HG03196 (cell line): Measurements from ENCODE around the gene BRCA1.
"Not testable (repeated sequence)": the region's sequence is repeated elsewhere in the genome, so short reads cannot be mapped to it uniquely, and the experiment has no call there.

Experiments used
- ATAC-seq: cut with Tn5 transposase; IDR thresholded peaks from one replicate; pipeline ENCODE4 v1.9.1; 2021; ENCODE audit not compliant: unreplicated experiment

The BRCA1 gene

DNA sequence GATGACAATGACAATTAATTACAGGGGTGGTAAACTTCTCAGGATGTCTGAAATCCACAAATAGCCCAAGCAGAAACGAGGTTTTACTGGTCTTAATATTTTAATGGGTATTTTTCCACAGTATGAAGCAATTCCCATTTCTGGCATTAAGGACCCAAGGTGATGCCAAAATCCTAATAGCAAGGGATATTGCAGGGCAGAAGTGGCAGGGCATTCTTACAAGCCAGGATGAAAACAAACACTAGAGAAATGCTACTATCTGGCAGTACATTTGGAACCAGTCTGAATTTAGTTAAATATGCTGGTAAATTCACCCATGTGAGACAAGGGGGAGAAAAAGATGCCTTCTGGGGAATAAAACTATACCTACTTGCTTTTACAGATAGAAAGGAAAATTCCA is 54.9 kb downstream of the BRCA1 start:
- ATAC-seq = no peak

DNA sequence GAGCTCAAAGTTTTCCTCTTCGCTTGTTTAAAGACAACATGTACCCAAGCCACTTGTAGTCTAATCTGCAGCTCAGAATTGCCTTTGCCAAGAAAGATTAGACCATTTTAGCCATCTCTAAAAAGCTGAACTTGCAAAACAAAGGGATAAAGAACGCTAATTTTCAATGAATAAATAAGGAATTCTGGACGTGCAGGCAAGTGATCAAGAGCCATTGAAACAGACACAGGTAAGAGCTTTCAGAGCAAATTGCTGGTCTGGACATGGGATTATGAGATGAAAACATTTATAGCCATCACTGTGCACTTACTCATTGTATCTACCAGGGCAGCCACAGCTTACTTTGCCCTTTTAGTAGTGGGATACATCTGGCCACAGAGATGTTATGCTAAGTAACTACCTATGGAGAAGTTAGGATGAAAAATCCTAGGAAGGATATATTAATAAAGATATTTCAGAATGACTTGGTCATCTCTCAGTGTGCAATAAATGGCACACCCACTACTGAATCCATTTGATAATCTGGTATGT is 55.7 kb downstream of the BRCA1 start:
- no peak for ATAC-seq

DNA sequence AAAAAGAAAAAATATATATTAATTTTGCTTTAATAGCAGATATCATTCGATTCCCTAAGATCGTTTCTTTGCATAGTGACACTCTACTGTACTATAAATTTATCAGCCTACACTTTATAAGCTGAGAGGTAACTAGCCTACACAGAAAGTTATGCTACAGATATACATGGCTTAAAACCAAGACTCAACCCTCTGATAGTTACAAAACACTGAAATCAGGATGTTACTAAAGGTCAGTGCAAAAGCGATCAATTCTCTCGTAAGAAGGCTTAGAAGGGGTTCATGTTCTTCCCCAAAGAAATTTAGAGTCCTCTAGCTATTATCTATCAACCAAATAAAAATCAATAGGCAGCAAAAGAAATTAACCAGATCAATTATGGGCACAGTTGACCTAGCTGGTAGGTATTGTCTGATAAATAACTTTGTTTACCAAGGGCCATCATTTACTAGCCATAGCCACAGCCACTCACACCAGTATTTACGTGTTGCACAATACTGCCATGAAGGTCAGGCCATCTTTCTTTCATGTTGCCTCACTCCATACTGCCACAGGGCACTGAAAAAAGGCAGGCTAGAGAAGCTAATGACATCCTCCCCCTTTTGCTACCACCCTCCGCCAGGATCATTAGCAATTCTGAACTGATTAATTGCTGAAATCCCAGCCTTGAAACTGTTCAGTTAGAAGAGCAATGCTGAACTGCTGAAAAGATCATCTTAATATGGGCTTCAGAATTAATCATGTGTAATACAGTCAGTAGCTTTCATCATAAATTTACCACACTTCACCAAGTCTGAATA is 56.4 kb downstream of the BRCA1 start:
- ATAC-seq = no peak

DNA sequence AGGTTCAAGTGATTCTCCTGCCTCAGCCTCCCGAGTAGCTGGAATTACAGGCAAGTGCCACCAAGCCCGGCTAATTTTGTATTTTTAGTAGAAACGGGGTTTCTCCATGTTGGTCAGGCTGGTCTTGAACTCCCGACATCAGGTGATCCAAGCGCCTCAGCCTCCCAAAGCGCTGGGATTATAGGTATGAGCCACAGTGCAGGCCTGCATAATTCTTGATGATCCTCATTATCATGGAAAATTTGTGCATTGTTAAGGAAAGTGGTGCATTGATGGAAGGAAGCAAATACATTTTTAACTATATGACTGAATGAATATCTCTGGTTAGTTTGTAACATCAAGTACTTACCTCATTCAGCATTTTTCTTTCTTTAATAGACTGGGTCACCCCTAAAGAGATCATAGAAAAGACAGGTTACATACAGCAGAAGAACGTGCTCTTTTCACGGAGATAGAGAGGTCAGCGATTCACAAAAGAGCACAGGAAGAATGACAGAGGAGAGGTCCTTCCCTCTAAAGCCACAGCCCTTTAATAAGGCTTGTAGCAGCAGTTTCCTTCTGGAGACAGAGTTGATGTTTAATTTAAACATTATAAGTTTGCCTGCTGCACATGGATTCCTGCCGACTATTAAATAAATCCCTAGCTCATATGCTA is 62.1 kb downstream of the BRCA1 start:
- ATAC-seq = no peak

DNA sequence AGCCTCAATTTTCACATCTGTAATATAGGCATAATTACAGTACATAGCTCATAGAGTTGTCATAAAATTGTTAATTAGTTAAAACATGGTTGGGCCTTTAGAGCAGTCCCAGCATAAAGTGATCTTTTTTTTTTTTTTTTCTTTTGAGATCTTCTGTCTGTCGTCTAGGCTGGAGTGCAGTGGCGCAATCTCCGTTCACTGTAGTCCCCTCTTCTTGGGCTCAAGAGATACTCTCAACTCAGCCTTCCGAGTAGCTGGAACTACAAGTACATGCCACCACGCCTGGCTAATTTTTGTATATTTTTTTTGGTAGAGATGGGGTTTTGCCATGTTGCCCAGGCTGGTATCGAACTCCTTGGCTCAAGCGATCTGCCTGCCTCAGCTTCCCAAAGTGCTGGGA is 69.1 kb downstream of the BRCA1 start:
- ATAC-seq = no peak

DNA sequence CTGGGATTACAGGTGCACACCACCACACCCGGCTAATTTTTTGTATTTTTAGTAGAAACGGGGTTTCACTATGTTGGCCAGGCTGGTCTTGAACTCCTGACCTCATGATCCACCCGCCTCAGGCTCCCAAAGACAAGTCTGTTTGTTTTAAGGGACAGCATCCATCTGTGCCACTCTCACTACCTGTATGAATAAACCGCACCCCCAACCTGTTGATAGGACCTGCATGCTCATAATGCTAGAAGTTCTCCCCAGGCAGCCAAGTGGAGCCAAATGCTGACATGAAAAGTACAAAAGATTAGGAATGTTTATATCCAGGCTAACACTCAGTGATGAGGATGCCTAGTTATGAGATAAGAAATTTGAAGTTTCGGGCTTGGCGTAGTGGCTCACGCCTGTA is 72.2 kb downstream of the BRCA1 start:
- not testable (repeated sequence) for ATAC-seq

DNA sequence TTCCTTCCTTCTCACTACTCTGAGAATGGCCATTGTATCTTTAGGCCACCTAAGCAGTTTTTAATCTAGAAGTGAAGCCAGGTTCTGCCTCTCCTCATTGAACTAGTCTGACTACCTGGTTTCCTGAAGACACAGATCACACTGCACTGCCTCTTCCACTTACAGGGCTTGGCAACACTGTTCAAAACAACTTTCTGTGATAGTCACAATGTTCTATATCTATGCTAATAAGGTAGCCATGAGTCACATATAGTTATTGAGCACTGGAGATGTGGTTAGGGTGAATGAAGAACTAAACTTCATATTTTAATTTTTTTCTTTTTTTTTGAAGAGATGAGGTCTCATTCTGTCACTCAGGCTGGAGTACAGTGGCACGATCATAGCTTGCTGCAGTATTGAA is 73.2 kb downstream of the BRCA1 start:
- ATAC-seq = no peak

DNA sequence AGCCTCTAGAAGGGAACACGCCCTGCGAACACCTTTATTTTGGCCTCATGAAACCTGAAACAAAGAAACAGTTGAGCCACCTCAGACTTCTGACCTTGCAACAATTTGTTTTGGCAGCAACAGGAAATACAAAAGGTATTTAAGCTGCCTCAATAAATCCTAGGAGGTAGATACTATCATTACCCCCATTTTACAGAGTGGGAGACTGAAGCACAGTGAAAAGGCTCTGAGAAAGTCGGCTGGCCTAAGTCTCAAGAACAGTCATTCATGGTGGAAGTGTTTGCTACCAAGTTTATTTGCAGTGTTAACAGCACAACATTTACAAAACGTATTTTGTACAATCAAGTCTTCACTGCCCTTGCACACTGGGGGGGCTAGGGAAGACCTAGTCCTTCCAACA is 81.1 kb downstream of the BRCA1 start:
- ATAC-seq = no peak

DNA sequence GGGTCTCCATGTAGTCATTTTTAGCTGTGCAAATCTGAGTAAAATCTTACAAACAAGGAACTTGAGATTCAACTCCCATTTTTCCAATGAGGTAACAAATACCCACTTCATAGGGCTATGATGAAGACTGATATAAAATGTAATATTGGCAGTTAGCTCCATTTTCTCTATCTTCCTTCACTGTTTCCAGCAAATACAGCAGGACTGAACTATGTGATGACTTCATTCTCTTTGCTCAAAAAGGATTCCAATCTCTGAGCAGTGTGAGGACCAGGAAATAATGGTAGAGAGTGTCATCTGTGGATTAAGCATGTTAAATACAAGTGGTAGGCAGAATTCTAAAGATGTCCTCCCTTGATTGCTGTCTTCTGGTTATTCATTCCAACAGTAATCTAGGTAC is 81.9 kb downstream of the BRCA1 start:
- no peak for ATAC-seq

DNA sequence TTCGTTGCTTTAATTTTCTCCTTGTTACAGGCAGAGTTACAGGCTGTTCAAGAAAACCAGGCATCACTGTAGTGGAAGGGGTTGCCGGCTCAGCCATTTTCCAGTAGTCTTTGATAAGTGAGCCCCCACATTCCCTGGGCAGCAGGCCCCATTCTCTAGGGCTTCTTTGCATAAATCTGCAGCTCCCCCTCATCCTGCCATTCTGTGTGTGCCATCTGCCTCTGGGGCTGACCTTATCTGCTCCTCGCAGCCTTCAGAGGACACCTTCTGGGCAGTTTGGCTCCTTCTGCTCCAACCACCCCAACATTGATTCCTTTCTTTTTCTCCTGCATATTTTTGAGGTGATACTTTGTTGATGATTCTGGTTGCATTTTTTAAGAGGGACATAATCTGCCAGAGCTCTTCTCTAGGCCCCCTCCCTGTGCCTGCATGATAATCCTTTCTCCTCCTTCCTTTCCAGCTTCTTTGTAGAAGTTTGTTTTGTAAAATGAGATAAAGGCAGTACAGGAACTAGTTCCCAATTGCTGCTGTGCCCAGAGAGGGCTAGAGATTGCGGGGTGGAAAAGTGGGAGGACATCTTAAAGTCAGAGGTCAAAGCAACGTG is 83.0 kb downstream of the BRCA1 start:
- no peak for ATAC-seq

DNA sequence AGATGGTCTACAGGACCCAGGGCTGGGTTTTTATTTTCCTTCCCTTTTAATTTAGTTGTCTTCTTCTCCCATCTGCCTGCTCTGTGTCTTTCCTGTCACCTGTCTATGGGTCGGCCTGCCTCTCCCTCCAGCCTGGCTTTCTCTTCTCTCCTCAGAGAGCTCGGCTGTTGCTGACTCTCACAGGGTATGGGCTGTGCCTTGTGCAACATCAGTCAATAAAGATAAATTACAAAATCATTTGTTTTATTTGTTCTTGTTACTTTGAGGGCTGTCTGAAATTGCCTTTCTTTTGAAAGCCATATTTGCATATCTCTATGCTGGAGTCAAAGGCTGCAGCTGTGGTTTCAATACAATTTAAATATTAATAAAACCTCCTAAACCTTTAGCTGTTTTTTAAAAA is 84.5 kb downstream of the BRCA1 start:
- no peak for ATAC-seq

DNA sequence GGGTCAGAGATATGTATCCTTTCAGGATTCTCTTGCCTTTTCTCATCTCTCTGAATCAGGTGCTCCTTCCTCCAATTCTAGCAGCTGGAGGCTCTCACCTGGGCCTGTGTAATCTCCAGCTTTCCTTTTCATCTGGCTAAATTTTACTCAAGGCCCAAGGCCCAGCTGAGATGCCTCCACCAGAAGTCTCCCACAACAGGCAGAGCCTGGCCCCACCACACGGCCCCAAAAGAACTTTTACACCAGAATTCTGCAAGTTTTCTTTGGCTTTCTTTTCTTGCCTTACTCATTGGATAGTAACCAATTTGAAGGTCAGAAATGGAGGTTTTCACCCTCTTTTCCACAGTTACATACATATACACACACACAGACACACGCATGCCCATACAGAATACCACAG is 85.5 kb downstream of the BRCA1 start:
- no peak for ATAC-seq

DNA sequence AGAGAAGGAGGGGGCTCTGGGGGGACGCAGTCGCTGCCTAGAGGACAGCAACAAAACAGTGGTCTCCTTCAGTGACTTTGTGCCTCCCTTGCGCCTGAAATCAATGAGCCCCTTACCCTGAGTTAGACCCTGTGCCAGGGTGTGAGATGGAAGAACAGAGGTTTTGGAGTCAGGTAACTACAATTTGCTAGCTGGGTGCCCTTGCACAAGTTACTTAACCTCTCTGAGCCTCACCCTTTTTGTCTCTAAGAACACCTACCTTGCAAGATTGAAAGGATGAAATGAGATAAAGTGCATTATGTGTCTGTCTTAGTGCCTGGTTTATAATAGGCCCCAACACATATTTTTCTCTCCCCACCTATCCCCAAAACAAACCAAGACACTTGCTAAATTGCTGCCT is 90.3 kb downstream of the BRCA1 start:
- no peak for ATAC-seq

DNA sequence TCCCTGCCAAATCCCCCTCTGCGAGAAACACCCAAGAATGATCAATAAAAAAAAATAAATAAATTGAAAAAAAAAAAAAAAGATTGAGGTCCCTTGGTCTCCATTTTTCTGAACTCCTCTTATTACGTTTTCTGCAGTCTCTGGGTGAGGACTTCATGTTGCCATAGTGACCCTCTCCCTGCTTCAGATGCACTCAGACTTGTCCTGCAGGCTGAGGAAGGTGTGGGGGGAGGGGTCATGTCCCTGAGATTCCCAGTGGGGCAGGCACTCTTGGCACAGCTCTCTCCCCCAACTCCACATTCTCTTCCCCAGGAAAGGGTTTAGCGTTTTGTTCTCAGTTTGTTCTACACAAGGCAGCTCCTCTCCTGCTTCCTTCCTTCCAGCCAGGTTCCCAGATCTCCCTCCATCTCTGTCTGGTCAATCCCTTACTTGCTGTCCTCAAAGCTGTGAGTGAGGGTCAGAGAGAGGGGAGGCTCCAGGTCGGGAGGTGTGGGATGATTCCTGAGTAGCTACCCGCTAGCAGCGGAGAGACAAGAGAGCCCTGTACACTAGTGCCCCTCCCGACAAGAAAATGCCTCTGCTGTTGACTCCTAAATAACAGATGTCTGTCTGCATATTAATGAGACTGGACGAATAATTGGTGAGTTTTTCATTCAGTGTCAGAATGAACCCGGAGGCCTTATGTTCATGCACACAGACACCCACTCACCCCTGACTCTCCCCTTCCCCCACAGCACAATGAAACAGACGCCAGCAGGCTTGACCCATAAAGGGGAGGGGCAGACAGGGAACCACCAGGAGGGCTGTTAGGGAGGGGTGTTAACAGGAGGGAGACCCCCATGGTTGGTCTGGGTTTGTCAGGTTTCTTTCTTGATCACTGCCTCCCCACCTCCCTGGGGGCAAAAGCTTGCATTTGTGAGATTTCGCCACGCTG is 90.9 kb downstream of the BRCA1 start:
- no peak for ATAC-seq

DNA sequence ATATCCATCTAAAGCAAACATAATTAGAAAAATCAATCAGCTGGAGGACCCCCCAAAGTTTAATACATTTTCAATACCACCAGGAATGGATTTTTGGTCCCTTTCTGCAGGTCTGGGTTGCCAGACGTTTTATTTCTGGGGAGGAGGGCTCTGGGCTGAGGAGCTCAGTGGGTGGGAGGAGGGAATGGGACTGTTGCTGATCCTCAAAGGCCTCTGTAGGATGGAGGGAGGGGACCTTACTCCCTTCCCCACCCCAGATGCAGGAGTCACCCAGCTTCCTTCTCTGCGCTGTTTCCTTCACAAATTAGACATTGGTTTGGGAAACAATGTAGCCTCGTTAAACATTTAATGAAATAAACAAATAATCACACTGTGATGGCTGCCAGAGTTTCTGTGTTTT is 93.5 kb downstream of the BRCA1 start:
- no peak for ATAC-seq

DNA sequence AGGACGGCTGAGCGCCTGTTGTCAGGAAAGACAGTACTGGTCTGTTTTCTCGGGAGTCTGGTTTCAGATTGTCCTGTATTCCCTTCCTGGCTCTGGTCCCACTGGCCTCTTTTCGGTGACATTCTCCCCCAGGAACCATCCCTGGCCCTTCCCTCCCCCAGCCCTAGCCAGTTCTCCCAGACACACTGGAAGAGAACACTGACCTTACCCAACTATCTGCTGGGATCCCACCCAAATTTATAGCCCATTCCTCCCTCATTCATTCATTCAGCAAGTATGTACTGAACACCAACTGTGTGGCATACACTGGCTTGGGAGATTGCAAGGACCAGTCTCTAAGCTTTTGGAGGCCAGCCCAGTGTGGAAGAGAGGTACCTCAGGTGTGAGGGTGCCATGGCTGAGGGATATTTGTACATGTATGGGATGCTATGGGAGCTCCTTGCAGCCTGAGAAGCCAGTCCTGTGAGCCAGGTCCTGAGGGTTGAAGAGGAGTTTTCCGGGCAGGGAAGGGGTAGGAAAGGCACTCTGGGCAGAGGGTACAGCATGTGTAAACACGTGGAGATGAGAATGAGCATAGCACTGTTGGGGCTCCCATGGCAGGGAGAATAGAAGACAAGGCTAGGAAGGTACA is 94.9 kb downstream of the BRCA1 start:
- no peak for ATAC-seq

DNA sequence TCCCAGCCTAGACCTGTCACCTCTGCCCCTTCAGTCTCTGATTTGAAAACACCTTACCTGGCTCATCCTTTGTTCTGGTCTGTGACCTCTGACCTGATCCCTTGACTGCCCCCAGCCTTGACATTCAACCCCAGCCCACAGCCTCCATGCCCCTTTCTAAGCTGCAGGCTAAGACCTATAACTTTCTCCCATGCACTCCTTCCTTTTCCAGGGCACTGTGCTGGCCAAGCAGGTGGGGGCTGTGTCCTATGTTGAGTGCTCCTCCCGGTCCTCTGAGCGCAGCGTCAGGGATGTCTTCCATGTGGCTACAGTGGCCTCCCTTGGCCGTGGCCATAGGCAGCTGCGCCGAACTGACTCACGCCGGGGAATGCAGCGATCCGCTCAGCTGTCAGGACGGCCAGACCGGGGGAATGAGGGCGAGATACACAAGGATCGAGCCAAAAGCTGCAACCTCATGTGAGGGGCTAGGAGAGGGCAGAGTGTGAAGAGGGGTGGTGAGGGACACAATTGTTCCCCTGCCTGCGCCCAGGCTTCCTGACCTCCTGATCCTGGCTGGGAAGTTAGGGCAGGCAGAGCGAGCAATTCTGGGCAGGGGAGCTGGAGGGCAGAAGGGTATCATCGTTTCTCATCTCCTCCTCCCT is 96.8 kb downstream of the BRCA1 start:
- ATAC-seq = no peak

DNA sequence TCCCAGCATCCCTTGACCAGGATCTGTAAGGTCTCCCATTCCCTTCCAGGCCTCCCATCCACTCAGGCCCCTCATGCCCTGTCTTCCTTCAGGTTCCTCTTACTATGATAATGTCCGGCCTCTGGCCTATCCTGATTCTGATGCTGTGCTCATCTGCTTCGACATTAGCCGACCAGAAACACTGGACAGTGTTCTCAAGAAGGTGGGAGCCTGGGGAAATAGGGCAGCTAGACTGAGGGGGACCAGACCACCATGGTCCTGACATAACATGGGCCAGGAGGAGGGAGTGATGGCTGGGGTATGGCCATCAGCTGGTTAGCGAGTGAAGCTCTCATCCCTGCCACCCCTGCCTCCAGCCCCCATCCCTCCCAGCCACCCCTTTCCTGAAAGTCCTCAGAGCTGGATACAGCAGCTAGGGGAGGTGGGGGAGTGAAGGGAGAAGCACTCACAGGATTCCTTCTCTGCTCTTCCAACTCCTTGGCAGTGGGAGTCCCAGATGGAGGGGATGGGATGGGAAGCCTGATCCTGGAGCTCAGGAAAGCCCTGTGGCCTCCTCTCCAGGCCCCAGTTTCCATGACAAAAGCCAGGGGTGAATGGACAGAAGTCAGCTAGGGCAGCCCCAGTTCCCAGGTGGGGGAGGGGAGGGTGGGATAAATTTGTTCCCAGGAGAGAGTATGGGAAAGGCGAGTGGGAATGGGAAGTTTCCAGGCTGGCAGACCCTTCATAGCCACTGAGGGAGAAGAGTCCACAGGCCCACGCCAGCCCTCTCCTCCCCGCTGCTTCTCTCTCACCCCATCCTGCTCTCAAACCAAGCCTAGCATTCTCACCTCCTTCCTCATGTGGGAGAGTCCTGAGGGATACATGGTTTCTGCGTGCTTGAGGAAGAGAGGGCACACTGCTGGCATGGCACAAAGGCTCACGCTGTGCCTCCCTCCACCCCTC is 97.8 kb downstream of the BRCA1 start:
- ATAC-seq = no peak

DNA sequence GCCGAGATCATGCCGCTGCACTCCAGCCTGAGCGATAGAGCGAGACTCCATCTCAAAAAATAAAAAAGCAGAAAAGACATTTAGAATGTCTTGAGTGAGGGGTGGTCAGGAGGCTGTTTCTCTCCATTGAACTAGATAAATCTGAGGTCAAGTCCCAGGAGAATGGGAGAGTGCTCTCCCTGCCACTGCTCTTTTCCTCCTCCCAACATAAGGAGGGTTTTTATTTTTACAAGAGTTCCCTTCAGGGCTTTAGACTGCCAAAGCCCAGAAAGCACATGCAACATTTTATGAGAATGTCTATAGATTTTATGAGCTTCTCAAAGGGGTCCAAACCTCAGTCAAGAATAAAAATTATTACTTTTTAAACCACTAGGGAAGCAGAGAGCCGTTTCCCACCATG is 98.6 kb downstream of the BRCA1 start:
- no peak for ATAC-seq
